Prostate gland (tissue), 2 donors: ENCODE data around the gene TSPAN2.

Experiments
- CTCF ChIP-seq, 4 experiments: fragments of 200-600 bp in 2 of 4; fragments of 450-650 bp in 2 of 4; sonication (generic) in 2 of 4; IDR thresholded peaks; 1 replicate in 3 of 4; 2 replicates in 1 of 4; pipeline ENCODE4 v1.5.1; 2016 to 2019; ENCODE audit warnings: antibody characterized with exemption in 4 of 4, mild to moderate bottlenecking in 2 of 4, moderate library complexity in 2 of 4
- POLR2A ChIP-seq: fragments of 450-650 bp; IDR thresholded peaks from one replicate; pipeline ENCODE4 v1.6.1; 2016; ENCODE audit warnings: antibody characterized with exemption, mild to moderate bottlenecking
- POLR2AphosphoS5 ChIP-seq: sonication (generic); formaldehyde crosslinking; IDR thresholded peaks from one replicate; pipeline ENCODE4 v1.6.1; 2017; ENCODE audit warnings: antibody characterized with exemption

DNA sequence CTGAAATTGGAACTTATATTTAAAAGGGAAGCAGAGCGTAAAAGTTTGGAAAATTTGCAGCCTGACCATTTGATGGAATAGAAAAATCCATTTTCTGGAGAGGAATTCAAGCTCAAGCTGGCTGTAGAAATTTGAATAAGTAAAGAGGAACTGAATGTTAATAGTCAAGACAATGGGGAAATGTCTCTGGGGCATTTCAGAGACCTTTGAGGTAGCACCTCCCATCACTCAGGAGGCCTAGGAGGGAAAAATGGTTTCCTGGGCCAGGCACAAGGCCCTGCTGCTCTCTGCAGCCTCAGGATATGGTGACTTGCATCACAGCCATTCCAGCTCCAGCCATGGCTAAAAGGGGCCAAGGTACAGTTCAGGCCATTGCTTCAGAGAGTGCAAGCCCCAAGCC is 77.3 kb downstream of the TSPAN2 start:
- TF ChIP-seq CTCF (IDR thresholded peaks at IDR 0.05) (no peak), POLR2AphosphoS5 (no peak), POLR2A (no peak)
